Cardiac atrium fibroblast (primary cell): ENCODE measurements around the gene AGTRAP. TPM values are rescaled to one million over a fixed set of nuclear protein-coding genes. Genes with fewer than 3 reads are reported as not detected.

Source experiments
- total RNA-seq: library from RNA; depleted of rRNA; stranded (reverse); fragments of >200 nt; gene quantifications from 2 replicates; pipeline ENCODE4 v1.2.3, GENCODE V29; 2015

Gene AGTRAP, protein sequence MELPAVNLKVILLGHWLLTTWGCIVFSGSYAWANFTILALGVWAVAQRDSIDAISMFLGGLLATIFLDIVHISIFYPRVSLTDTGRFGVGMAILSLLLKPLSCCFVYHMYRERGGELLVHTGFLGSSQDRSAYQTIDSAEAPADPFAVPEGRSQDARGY
- 48.4 and 77.8 TPM in 2 replicates for total RNA-seq

GRCh38 chr1:11735854-11736745 is at the start of gene AGTRAP:
AGTRAP (plus strand) TSS chr1:11736136; CDS start chr1:11736209, 73 bp downstream.

DNA sequence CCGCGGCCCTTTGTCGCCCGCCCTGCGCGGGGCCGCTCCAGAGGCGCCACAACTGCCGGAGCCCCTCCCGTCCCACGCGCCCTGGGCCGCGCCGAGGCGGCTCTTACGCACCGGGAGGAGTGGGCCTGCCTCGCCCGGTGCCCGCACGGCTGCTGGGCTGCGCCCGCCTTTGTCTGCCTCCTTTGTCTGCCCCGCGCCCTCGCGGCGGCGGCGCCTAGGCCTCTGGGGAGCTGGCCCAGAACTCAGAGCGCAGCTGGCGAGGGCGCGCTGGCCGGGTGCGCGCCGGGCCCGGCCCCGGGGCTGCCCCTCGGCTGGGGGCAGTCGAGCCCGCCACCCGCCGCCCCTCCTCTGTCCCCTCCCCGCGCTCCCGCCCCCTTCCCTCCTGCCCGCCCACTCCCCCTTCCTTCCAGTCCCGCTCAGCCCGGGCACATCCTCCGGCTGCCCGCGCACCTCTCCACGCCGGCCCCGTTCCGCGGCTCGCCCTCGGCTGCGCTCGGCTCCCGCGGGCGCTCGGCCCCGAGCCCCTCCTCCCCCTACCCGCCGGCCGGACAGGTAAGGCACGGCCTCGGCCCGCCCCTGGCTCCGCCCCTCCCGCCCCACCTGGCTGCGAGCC is 44.5 kb upstream of the AGTRAP start, which contains the start of gene DRAXIN:
Gene DRAXIN, plus strand, starts transcription at position 409 of the 613 bp plus-strand sequence. CDS start 14,549 bp downstream, outside the sequence.

DNA sequence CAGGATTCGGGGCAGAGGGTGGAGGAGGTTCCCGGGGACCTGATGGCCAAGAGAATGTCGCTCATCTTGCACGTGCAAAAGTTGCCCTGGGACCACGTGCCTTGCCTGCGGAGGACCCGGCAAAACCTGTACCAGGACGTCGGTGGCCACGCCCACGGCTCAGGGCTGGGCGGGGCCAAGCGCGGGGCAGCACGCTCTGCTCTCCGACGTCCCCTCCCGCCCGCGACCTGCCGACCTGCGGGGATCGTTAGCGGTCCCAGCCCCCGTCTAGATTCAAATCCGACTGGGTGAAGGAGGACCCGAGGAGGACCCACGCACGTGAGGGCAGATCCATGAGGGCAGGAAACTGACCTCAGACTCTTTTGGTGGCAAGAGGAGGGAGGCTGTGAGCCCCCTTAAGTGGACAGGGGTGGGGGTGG is 26.1 kb downstream of the AGTRAP start, which contains the start of gene C1orf167:
Gene C1orf167, plus strand, starts transcription at position 206 of the 419 bp plus-strand sequence. CDS start 2,208 bp downstream, outside the sequence.

Other genes starting within 250 kb of the AGTRAP start
- gene FBXO2, start 81.7 kb upstream of the AGTRAP start, total RNA-seq, result not detected in 2 replicates
- gene FBXO44, start 81.3 kb upstream of the AGTRAP start, total RNA-seq, result 3.6 and 8.3 TPM in 2 replicates
- 2.8 and 5.6 TPM in 2 replicates for gene FBXO6, start 71.9 kb upstream of the AGTRAP start, total RNA-seq
- gene MAD2L2, start 55.0 kb upstream of the AGTRAP start, total RNA-seq, result 27.1 and 31.2 TPM in 2 replicates
- gene DRAXIN, start 44.4 kb upstream of the AGTRAP start, total RNA-seq, result under 0.01 and 0.16 TPM in 2 replicates
- gene C1orf167, start 26.1 kb downstream of the AGTRAP start, total RNA-seq, result 3.6 TPM in 1 of 2 replicates, not detected in the other
- gene MTHFR, start 69.8 kb downstream of the AGTRAP start, total RNA-seq, result 16.5 and 18.2 TPM in 2 replicates
- gene CLCN6, start 70.1 kb downstream of the AGTRAP start, total RNA-seq, result 5.4 and 7.6 TPM in 2 replicates
- not detected in 2 replicates for gene NPPA, start 111.6 kb downstream of the AGTRAP start, total RNA-seq
- gene NPPB, start 122.8 kb downstream of the AGTRAP start, total RNA-seq, result 3.2 and 6.5 TPM in 2 replicates
- 77.4 and 93.0 TPM in 2 replicates for gene KIAA2013, start 190.3 kb downstream of the AGTRAP start, total RNA-seq
- 1,176 and 1,236 TPM in 2 replicates for gene PLOD1, start 198.6 kb downstream of the AGTRAP start, total RNA-seq
- 33.0 and 49.2 TPM in 2 replicates for gene MFN2, start 244.3 kb downstream of the AGTRAP start, total RNA-seq